Esophagus squamous epithelium (tissue), 5 donors: Measurements from ENCODE around the gene RESF1. TPM values are rescaled to one million over a fixed set of nuclear protein-coding genes. Genes with fewer than 3 reads are reported as not detected.

Experiments
- DNase-seq: peaks from one replicate; lab custom pipeline; 2025; lab: John Stamatoyannopoulos, UW
- H3K27ac ChIP-seq, 4 donors: fragments of 200-600 bp; sonication (generic); one replicate each; pipeline ENCODE4 v1.5.1; 2016 to 2019; ENCODE audit warnings: mild to moderate bottlenecking in 1 of 4
- H3K27me3 ChIP-seq, 4 donors: fragments of 200-600 bp; sonication (generic); 1 replicate in 3 of 4; 2 replicates in 1 of 4; pipeline versions ENCODE4 v1.5.1 to v1.6.0; 2017 to 2021; ENCODE audit warnings: antibody characterized with exemption in 1 of 4
- H3K36me3 ChIP-seq, 3 donors: fragments of 200-600 bp; sonication (generic); one replicate each; pipeline ENCODE4 v1.5.1; 2016 to 2019
- H3K4me1 ChIP-seq, 3 donors: fragments of 200-600 bp; sonication (generic); one replicate each; pipeline ENCODE4 v1.5.1; 2017 to 2019
- H3K4me3 ChIP-seq, 4 donors: fragments of 200-600 bp; sonication (generic); 1 replicate in 3 of 4; 2 replicates in 1 of 4; pipeline ENCODE4 v1.5.1; 2016 to 2019; ENCODE audit warnings: mild to moderate bottlenecking in 2 of 4, moderate library complexity in 1 of 4
- H3K9me3 ChIP-seq, 3 donors: fragments of 200-600 bp; sonication (generic); one replicate each; pipeline ENCODE4 v1.5.1; 2016 to 2019
- CTCF ChIP-seq, 6 experiments: fragments of 450-650 bp in 4 of 6; fragments of 200-600 bp in 2 of 6; sonication (generic) in 2 of 6; IDR thresholded peaks; one replicate each; pipeline ENCODE4 v1.5.1; 2016 to 2019; ENCODE audit warnings: antibody characterized with exemption in 6 of 6, mild to moderate bottlenecking in 4 of 6, moderate library complexity in 4 of 6
- POLR2A ChIP-seq, 4 donors: fragments of 450-650 bp; IDR thresholded peaks; one replicate each; pipeline ENCODE4 v1.6.1; 2017; ENCODE audit warnings: antibody characterized with exemption in 4 of 4, mild to moderate bottlenecking in 4 of 4, moderate library complexity in 3 of 4
- WGBS, 2 donors: methylation state at CpG; one replicate each; pipeline ENCODE4 v1.1.5; 2018; 5-methylcytosine and 5-hydroxymethylcytosine counted together
- intact Hi-C: fragments of 100-400 bp; cut with DNase I; formaldehyde crosslinking; loops from one replicate; pipeline ENCODE4 v1.15.0; 2022
- total RNA-seq, 4 donors: library from RNA; depleted of rRNA; stranded (reverse); fragments of >200 nt; gene quantifications; one replicate each; pipeline ENCODE4 v1.1.0, GENCODE V29; 2016
- donor health status: DM: yes; HTN: yes; CAD: no.

The RESF1 gene
- total RNA-seq, 4 donors from 2014 or later = 25.5 to 54.2 (median 38.7) TPM

GRCh38 chr12:31959701-31960391 is 631 bp downstream of the RESF1 start:
- Histone ChIP-seq H3K27me3 (no peaks in the 10 kb centered on the region), H3K27ac (peak overlapping the region; percentile 90 to 97 (median 94)), H3K4me3 (peak overlapping the region; percentile 42 to 86 (median 74)), H3K36me3 (peaks cover 0 to 36% (median 0%) of the 10 kb centered on the region in 3 donors), H3K9me3 (no peaks in the 10 kb centered on the region), H3K4me1 (peaks cover 14 to 51% (median 19%) of the 10 kb centered on the region in 3 donors)
- TF ChIP-seq CTCF (IDR thresholded peaks at IDR 0.05) (peak in 2 of 6 experiments; percentile 7 to 28), POLR2A (IDR thresholded peaks at IDR 0.05) (no peak)
- peak; percentile 11 for DNase-seq
- intact Hi-C loops = no loop called here
- WGBS, 2 donors = 0 to 1% methylated on average over 29 to 33 of the region's 47 CpGs

GRCh38 chr12:31961137-31961536 is 1.9 kb downstream of the RESF1 start:
- WGBS, 2 donors = 60 to 69% methylated on average over 2 of the region's 2 CpGs
- Histone ChIP-seq H3K27ac (peak overlapping the region in 3 of 4 donors; percentile 90 to 97 (median 91)), H3K4me1 (peaks cover 14 to 64% (median 19%) of the 10 kb centered on the region in 3 donors), H3K9me3 (no peaks in the 10 kb centered on the region), H3K4me3 (peak overlapping the region; percentile 42 to 86 (median 74)), H3K36me3 (peaks cover 0 to 49% (median 2%) of the 10 kb centered on the region in 3 donors), H3K27me3 (no peaks in the 10 kb centered on the region)
- TF ChIP-seq POLR2A (IDR thresholded peaks at IDR 0.05) (no peak), CTCF (IDR thresholded peaks at IDR 0.05) (no peak)
- intact Hi-C loops = no loop called here
- no peak for DNase-seq

- Histone ChIP-seq H3K9me3 (no peaks in the 10 kb centered on the region), H3K36me3 (peaks cover 0 to 51% (median 2%) of the 10 kb centered on the region in 3 donors), H3K27me3 (no peaks in the 10 kb centered on the region), H3K4me3 (peak overlapping the region in 3 of 4 donors; percentile 68 to 86 (median 79)), H3K4me1 (peaks cover 14 to 73% (median 19%) of the 10 kb centered on the region in 3 donors), H3K27ac (peak overlapping the region in 1 of 4 donors; percentile 97)
- no peak for DNase-seq
- intact Hi-C loops = no loop called here
- 76 to 83% methylated on average over 4 of the region's 4 CpGs for WGBS, 2 donors
- TF ChIP-seq CTCF (IDR thresholded peaks at IDR 0.05) (no peak), POLR2A (IDR thresholded peaks at IDR 0.05) (no peak)
Observed at GRCh38 chr12:31962076-31962475, 2.9 kb downstream of the RESF1 start.

- Histone ChIP-seq H3K4me1 (peaks cover 13 to 69% (median 14%) of the 10 kb centered on the region in 3 donors), H3K9me3 (no peaks in the 10 kb centered on the region), H3K27ac (no peak overlapping the region), H3K36me3 (peaks cover 0 to 60% (median 2%) of the 10 kb centered on the region in 3 donors), H3K4me3 (no peak overlapping the region), H3K27me3 (no peaks in the 10 kb centered on the region)
- 94 to 100% methylated on average over 3 of the region's 3 CpGs for WGBS, 2 donors
- intact Hi-C loops = no loop called here
- TF ChIP-seq POLR2A (IDR thresholded peaks at IDR 0.05) = no peak
- no peak for DNase-seq
Observed at GRCh38 chr12:31964280-31964679, 5.1 kb downstream of the RESF1 start.

GRCh38 chr12:31965090-31965489 is 5.9 kb downstream of the RESF1 start:
- peak overlapping the region in 1 of 4 donors; percentile 2 for H3K27ac ChIP-seq
- peaks cover 0 to 68% (median 2%) of the 10 kb centered on the region in 3 donors for H3K36me3 ChIP-seq
- no peaks in the 10 kb centered on the region for H3K27me3 ChIP-seq
- H3K9me3 ChIP-seq = no peaks in the 10 kb centered on the region
- no peak for DNase-seq
- peak overlapping the region in 1 of 4 donors; percentile 12 for H3K4me3 ChIP-seq
- H3K4me1 ChIP-seq = peaks cover 13 to 67% (median 14%) of the 10 kb centered on the region in 3 donors
- WGBS, 2 donors = 87 to 96% methylated on average over 9 of the region's 9 CpGs
- intact Hi-C loops = no loop called here
- TF ChIP-seq CTCF (IDR thresholded peaks at IDR 0.05) (no peak), POLR2A (IDR thresholded peaks at IDR 0.05) (no peak)
